ENCODE measurements around the gene FAM13B.

GRCh38 chr5:138082033-138082432 lies 49.2 kb upstream of the FAM13B start:
- TF ChIP-seq EZH2 (IDR thresholded peaks at IDR 0.05; ENCODE audit: borderline replicate concordance) (no peak), EZH2phosphoT487 (IDR thresholded peaks at IDR 0.05; ENCODE audit: low read depth, severe bottlenecking, unreplicated experiment) (no peak)
- TF ChIP-seq, protein P1, sequence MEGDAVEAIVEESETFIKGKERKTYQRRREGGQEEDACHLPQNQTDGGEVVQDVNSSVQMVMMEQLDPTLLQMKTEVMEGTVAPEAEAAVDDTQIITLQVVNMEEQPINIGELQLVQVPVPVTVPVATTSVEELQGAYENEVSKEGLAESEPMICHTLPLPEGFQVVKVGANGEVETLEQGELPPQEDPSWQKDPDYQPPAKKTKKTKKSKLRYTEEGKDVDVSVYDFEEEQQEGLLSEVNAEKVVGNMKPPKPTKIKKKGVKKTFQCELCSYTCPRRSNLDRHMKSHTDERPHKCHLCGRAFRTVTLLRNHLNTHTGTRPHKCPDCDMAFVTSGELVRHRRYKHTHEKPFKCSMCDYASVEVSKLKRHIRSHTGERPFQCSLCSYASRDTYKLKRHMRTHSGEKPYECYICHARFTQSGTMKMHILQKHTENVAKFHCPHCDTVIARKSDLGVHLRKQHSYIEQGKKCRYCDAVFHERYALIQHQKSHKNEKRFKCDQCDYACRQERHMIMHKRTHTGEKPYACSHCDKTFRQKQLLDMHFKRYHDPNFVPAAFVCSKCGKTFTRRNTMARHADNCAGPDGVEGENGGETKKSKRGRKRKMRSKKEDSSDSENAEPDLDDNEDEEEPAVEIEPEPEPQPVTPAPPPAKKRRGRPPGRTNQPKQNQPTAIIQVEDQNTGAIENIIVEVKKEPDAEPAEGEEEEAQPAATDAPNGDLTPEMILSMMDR (IDR thresholded peaks at IDR 0.05; ENCODE audit: poor library complexity), result no peak

Data from hepatocyte (in vitro differentiated cells).